LNCaP clone FGC (cell line): ENCODE measurements around the gene NUDT14.

Source experiments
- DNase-seq: peaks from one replicate; pipeline ENCODE4 v3.0.0-alpha.2; 2011; ENCODE audit warnings: low read depth
- H3K4me3 ChIP-seq: 2 replicates; pipeline ENCODE4 v1.5.1; 2011; ENCODE audit warnings: mild to moderate bottlenecking, low read depth, low read length, control low read depth
- CTCF ChIP-seq: IDR thresholded peaks from 2 replicates; pipeline ENCODE4 v1.5.1; 2012; ENCODE audit warnings: mild to moderate bottlenecking; ENCODE audit not compliant: control insufficient read depth, insufficient read depth; ENCODE audit errors: extremely low read depth

The NUDT14 gene

GRCh38 chr14:105166571-105167302, 14.4 kb downstream of the NUDT14 start:
- DNase-seq = no peak
- peak overlapping the region; percentile 62 for H3K4me3 ChIP-seq
- no peak for TF ChIP-seq CTCF

DNA sequence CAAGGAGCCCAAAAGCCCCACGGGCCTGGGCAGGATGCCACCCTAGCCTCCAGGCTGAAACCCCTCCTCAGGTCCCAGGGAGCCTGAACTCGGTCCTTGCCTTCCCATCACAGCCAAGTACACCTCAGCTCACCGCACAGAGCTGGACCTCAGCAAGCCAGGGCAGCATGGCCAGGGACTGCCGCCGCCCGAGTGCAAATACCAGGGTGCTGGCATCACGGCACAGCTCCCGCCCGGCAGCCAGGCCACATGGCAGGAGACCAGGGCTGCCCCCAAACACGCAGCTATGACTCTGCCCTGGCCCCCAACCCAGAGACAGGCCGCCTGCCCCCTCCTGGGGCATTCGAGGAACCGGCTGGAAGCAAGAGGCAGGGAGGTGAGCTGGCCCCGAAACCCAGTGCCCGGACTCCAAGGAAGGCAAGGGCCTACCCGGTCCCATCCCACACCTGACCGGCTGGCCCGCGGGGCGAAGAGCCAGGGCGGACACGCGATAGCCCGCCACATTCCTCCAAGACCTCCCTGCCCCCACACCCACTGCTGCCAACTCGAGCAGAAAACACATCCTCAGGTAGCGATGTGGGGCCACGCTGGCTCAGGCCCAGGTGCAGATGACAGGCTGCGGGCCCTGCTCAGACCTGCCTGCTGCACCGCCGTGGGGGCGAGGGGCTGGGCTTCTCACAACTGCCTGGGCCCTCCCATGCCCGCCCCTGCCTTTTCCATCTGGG, 15.2 kb downstream of the NUDT14 start:
- DNase-seq = no peak
- peak overlapping the region; percentile 62 for H3K4me3 ChIP-seq
- no peak for TF ChIP-seq CTCF

- H3K4me3 ChIP-seq = peak overlapping the region; percentile 62
- no peak for DNase-seq
- 0 out of 2 replicates have a peak, but pooled peaks have one; percentile 5 for TF ChIP-seq CTCF
Measured at GRCh38 chr14:105165134-105165704, 15.9 kb downstream of the NUDT14 start.

DNA sequence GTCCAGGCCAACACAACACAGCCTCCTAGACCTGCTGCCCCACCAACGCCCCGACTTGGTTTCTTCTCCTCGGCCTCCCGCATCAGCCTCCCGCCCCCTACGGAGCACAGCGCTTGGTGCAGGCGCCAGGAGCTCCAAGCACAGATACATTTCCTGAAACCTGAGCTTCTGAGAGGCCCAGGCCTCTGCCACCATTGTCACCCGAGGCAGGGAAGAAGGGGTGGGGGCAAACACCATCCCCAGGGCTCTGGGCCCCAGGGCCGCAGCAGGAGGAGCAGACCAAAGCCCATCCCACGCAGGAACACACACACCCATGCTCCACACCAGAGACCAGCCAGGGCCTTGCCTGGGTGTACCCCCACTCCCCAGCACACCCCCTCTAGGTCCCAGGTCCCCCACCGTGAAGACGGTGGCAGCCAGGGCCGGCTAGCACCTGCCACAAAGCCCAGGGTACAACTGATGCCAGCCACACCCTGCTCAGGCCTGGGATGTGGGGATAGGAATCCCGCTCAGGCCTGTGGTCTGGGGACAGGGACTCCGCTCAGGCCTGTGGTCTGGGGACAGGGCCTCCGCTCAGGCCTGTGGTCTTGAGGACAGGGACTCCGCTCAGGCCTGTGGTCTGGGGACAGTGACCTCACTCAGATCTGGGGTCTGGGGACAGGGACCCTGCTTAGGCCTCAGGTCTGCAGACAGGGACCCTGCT, 17.9 kb downstream of the NUDT14 start:
- no peak for DNase-seq
- TF ChIP-seq CTCF = no peak
- H3K4me3 ChIP-seq = no peak overlapping the region

DNA sequence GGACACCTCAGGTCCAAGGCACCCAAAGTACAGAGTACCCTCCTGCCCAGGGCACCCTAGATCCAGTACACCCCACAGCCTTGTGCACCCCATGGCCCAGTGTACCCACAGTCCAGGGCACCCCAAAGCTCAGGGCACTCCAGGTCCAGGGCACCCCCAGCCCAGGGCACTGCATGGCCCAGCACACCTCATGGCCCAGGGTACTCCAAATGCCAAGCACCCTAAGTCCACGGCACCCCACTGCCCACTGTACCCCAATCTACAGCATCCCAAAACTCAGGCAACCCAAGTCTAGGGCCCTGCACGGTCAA, 18.5 kb downstream of the NUDT14 start:
- DNase-seq = no peak
- no peak overlapping the region for H3K4me3 ChIP-seq
- no peak for TF ChIP-seq CTCF

DNA sequence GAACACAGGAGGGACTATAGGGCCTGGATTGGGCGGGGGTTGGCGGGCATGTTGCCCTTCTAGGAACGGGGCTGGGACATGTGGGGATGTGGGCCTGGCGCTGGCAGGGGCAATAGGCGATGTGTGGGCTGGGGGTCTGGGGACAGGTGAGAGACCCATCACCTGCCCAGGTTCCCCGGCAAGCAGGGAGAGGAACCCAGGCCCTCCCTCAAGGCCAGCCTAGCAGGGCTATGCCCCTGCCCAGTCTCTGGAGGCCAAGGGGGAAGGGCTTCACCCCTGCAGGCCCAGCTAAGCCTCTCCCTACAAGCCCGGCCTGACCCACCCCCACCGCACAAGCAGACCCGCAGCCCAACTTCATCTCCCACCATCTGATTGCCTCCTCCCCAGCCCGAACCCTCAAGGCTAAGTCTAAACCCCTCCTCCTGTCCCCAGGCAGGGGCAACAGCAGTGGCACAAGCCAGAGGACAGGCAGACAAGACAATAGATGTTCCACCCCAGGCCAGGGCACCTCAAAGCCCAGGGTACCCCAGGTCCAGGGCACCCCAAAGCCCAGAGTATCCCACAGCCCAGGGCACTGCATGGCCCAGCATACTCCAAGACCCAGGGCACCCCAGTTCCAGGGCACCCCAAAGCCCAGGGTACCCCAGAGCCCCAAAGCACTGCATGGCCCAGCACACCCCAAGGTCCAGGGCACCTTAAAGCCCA, 19.0 kb downstream of the NUDT14 start:
- H3K4me3 ChIP-seq = no peak overlapping the region
- no peak for DNase-seq
- no peak for TF ChIP-seq CTCF
